Natural killer cell (primary cell): ENCODE data around the gene NPW. TPM values are rescaled to one million over a fixed set of nuclear protein-coding genes. Genes with fewer than 3 reads are reported as not detected.

Source experiments
- ATAC-seq, 3 donors: fragments of 150-1000 bp in 2 of 3; fragments of 200-7000 bp in 1 of 3; cut with Tn5 transposase; 1 replicate in 1 of 3; 2 replicates in 2 of 3; pipeline ENCODE4 v1.10.0; 2021; ENCODE audit warnings: mild to moderate bottlenecking in 2 of 3, moderate library complexity in 2 of 3
- DNase-seq, 2 donors: peaks; one replicate each; pipeline versions ENCODE4 v3.0.0 to v3.0.0-alpha.2; 2013 to 2021; ENCODE audit warnings: mixed read lengths in 1 of 2
- H3K27ac ChIP-seq: one replicate; pipeline ENCODE4 v1.5.1; 2013; ENCODE audit warnings: mild to moderate bottlenecking, low read length
- H3K27me3 ChIP-seq: one replicate; pipeline ENCODE4 v1.6.1; 2013; ENCODE audit warnings: low read length; ENCODE audit not compliant: control insufficient read depth, insufficient read depth
- H3K36me3 ChIP-seq: one replicate; pipeline ENCODE4 v1.6.1; 2013; ENCODE audit warnings: low read length; ENCODE audit not compliant: control insufficient read depth, insufficient read depth
- H3K4me1 ChIP-seq: one replicate; pipeline ENCODE4 v1.6.1; 2013; ENCODE audit warnings: low read length; ENCODE audit not compliant: control insufficient read depth, insufficient read depth
- H3K4me3 ChIP-seq: one replicate; pipeline ENCODE4 v1.5.1; 2013; ENCODE audit warnings: low read length
- H3K9me3 ChIP-seq: one replicate; pipeline ENCODE4 v1.6.1; 2013; ENCODE audit warnings: low read length; ENCODE audit not compliant: control insufficient read depth, insufficient read depth
- H3K27ac Mint-ChIP-seq, 2 donors: one replicate each; pipeline ENCODE4 v1.8.0; 2022; ENCODE audit warnings: mild to moderate bottlenecking in 2 of 2, mixed read lengths in 2 of 2, moderate library complexity in 1 of 2
- H3K27me3 Mint-ChIP-seq, 2 donors: one replicate each; pipeline ENCODE4 v1.8.0; 2022; ENCODE audit warnings: low read depth in 2 of 2, mixed read lengths in 2 of 2
- H3K36me3 Mint-ChIP-seq: one replicate; pipeline ENCODE4 v1.8.0; 2022; ENCODE audit warnings: mixed read lengths
- H3K4me1 Mint-ChIP-seq, 2 donors: one replicate each; pipeline ENCODE4 v1.8.0; 2022; ENCODE audit warnings: mixed read lengths in 2 of 2
- H3K4me3 Mint-ChIP-seq: one replicate; pipeline ENCODE4 v1.8.0; 2022; ENCODE audit warnings: mild to moderate bottlenecking, moderate library complexity, mixed read lengths
- H3K9me3 Mint-ChIP-seq, 2 donors: one replicate each; pipeline ENCODE4 v1.8.0; 2022; ENCODE audit warnings: mixed read lengths in 2 of 2
- WGBS: methylation state at CpG from one replicate; pipeline ENCODE4 v1.1.7; 2013; ENCODE audit warnings: missing lambda C conversion rate; ENCODE audit not compliant: insufficient coverage; 5-methylcytosine and 5-hydroxymethylcytosine counted together
- intact Hi-C: fragments of 100-400 bp; cut with micrococcal nuclease; formaldehyde crosslinking; loops from one replicate; pipeline ENCODE4 v1.14.2; 2022
- total RNA-seq, 4 donors: library from RNA; stranded (reverse); fragments of 120-200 nt in 1 of 4; gene quantifications; one replicate each; pipeline versions ENCODE4 v1.2.3 to v1.2.4, GENCODE V29; 2013 to 2022
- TF ChIP-seq, protein P1 (sequence below): fragments of 200-600 bp; IDR thresholded peaks from one replicate; pipeline ENCODE4 v1.8.0; 2022; ENCODE audit warnings: antibody characterized with exemption

NPW gene
- under 1 TPM in 1 of 3 donors, not detected in 2; 0.80 TPM for total RNA-seq
- total RNA-seq (2013), result 0.50 TPM

DNA sequence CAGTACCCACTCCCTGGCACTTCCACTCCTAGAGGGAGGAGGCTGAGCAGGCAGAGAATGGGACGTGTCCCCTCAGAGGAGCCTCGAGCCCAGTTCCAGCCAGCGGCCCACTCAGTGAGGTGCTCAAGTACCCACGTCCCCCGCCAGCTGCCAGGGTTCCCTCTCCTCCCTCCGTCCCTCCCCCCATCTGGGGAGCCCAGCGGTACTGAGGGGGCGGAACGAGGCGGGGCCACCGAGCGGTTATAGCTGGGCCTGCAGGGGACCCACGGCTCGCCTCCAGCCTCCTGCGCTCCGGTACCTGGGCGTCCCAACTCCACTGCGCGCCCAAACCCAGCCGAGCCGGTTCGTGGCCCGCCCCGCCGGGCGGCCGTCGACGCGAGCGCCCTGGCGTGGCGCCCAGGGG lies at the start of gene NPW:
TSS of gene NPW (plus strand) at position 268 of the 403 bp plus-strand sequence.
- WGBS, result 2% methylated on average over 33 of the region's 33 CpGs
- ATAC-seq (no peak), DNase-seq (peak in 1 of 2 donors; percentile 44)
- TF ChIP-seq, protein P1, sequence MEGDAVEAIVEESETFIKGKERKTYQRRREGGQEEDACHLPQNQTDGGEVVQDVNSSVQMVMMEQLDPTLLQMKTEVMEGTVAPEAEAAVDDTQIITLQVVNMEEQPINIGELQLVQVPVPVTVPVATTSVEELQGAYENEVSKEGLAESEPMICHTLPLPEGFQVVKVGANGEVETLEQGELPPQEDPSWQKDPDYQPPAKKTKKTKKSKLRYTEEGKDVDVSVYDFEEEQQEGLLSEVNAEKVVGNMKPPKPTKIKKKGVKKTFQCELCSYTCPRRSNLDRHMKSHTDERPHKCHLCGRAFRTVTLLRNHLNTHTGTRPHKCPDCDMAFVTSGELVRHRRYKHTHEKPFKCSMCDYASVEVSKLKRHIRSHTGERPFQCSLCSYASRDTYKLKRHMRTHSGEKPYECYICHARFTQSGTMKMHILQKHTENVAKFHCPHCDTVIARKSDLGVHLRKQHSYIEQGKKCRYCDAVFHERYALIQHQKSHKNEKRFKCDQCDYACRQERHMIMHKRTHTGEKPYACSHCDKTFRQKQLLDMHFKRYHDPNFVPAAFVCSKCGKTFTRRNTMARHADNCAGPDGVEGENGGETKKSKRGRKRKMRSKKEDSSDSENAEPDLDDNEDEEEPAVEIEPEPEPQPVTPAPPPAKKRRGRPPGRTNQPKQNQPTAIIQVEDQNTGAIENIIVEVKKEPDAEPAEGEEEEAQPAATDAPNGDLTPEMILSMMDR, result no peak
- no peak within 1 kb of the TSS for H3K4me3 ChIP-seq
- intact Hi-C loops, result no loop called here
- peaks cover 0 to 27% of the 10 kb centered on the region in 2 donors for H3K27me3 Mint-ChIP-seq
- H3K4me1 ChIP-seq, result peaks cover 25% of the 10 kb centered on the region
- H3K4me3 Mint-ChIP-seq, result no peak within 1 kb of the TSS
- H3K27ac ChIP-seq, result no peak within 1 kb of the TSS
- no peaks in the 10 kb centered on the region for H3K36me3 ChIP-seq
- no peaks in the 10 kb centered on the region for H3K36me3 Mint-ChIP-seq
- peaks cover 14% of the 10 kb centered on the region for H3K27me3 ChIP-seq
- H3K9me3 Mint-ChIP-seq, result no peaks in the 10 kb centered on the region
- H3K4me1 Mint-ChIP-seq, result peaks cover 8 to 17% of the 10 kb centered on the region in 2 donors
- no peak within 1 kb of the TSS for H3K27ac Mint-ChIP-seq
- no peaks in the 10 kb centered on the region for H3K9me3 ChIP-seq

DNA sequence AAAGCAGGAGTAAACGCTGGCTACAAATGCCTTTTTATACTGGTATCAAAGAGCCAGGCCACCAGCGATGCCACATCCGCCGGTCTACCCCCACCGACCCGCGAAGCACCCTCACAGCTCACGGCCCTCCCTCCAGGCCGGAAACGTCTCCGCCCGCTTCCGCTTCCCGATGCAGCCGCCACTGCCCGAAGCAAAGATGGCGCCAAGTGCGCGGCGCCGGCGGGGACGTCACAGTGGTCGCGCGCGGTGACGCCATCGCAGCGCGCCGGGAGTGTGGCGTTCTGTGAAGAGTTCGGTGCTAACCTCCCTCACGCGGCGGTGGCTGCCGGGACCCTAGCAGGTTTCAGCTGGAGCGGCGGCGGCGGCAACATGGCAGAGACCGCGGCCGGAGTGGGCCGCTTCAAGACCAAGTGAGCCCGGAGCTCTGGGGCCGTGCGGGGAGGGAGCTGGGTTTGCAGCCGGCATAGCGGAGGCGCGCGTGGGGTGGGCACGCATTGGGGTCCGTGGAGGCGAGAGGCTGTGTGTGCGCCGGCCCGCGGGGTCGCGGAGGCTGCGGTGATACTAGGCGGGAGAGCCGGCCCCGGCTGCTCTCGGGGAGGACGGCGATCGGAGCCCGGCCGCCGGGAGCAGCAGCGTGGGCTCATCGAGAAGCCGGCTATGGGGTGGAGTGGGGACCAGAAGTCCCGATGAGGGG lies 47.6 kb upstream of the NPW start, which contains the start of gene TBL3:
TSS of gene TBL3 (plus strand) at position 258 of the 694 bp plus-strand sequence. CDS start at position 370, 112 bp downstream.
- no peaks in the 10 kb centered on the region for H3K36me3 Mint-ChIP-seq
- Histone ChIP-seq H3K4me1 (peaks cover 27% of the 10 kb centered on the region), H3K9me3 (no peaks in the 10 kb centered on the region), H3K4me3 (peak within 1 kb of the TSS; percentile 62), H3K27me3 (no peaks in the 10 kb centered on the region), H3K36me3 (peaks cover 27% of the 10 kb centered on the region), H3K27ac (peak within 1 kb of the TSS; percentile 97)
- ATAC-seq, result peak; percentile 96 to 98 (median 97)
- no peaks in the 10 kb centered on the region for H3K9me3 Mint-ChIP-seq
- DNase-seq, result peak; percentile 98 to 99
- H3K4me1 Mint-ChIP-seq, result peaks cover 18 to 23% of the 10 kb centered on the region in 2 donors
- TF ChIP-seq, protein P1, result no peak
- peak within 1 kb of the TSS; percentile 97 to 98 for H3K27ac Mint-ChIP-seq
- WGBS, result under 1% methylated on average over 78 of the region's 78 CpGs
- no peaks in the 10 kb centered on the region for H3K27me3 Mint-ChIP-seq
- intact Hi-C loops, result loop anchor here (1.0 kb wide), 1 partner anchor 8 kb away; the partner anchor contains the start of gene RPS2
- peak within 1 kb of the TSS; percentile 98 for H3K4me3 Mint-ChIP-seq

DNA sequence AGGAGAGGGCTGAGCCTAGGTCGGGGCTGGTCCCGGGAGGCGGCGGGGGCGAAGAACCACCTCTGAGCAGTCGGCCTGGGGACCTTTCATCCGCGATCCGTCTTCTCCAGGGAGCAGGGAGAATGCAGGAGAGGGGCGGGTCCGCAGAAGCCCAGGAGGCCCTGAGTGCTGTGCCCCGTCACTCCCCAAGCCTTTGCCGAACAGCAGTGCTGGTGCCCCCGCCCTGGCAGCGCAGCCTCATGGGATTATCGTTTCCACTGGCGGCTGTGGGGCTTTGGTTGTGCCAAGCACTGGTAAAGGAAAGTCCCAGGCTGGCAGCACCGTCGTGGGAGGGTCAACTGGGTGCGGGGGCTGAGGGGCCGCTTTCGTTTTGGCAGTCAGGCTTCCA lies 47.1 kb upstream of the NPW start:
- intact Hi-C loops, result loop anchor here (1.0 kb wide), 1 partner anchor 8 kb away; the partner anchor contains the start of gene RPS2
- H3K4me3 ChIP-seq, result peak overlapping the region; percentile 62
- TF ChIP-seq, protein P1, result no peak
- no peaks in the 10 kb centered on the region for H3K27me3 ChIP-seq
- Mint-ChIP-seq H3K4me1 (peaks cover 18 to 23% of the 10 kb centered on the region in 2 donors), H3K27me3 (no peaks in the 10 kb centered on the region), H3K4me3 (peak overlapping the region; percentile 98), H3K36me3 (no peaks in the 10 kb centered on the region), H3K9me3 (no peaks in the 10 kb centered on the region), H3K27ac (peak overlapping the region; percentile 97 to 98)
- peaks cover 30% of the 10 kb centered on the region for H3K36me3 ChIP-seq
- DNase-seq (no peak), ATAC-seq (no peak)
- peaks cover 27% of the 10 kb centered on the region for H3K4me1 ChIP-seq
- H3K27ac ChIP-seq, result peak overlapping the region; percentile 97
- H3K9me3 ChIP-seq, result no peaks in the 10 kb centered on the region
- WGBS, result 5% methylated on average over 22 of the region's 22 CpGs
